ENCODE data around the gene GPR153. TPM values are rescaled to one million over a fixed set of nuclear protein-coding genes. Genes with fewer than 3 reads are reported as not detected.

Gene GPR153
- total RNA-seq, 1 donor from 2014 or later, result 25.0 TPM

GRCh38 chr1:6243053-6243834 lies 17.7 kb downstream of the GPR153 start:
- H3K9me3 Mint-ChIP-seq, result no peaks in the 10 kb centered on the region
- peaks cover 91% of the 10 kb centered on the region for H3K27me3 Mint-ChIP-seq (ENCODE audit: low read depth)
- DNase-seq (ENCODE audit: low spot score in 2 of 2, unreplicated experiment in 2 of 2), result no peak
- no peaks in the 10 kb centered on the region for H3K36me3 Mint-ChIP-seq
- peaks cover 11% of the 10 kb centered on the region for H3K4me1 Mint-ChIP-seq
- H3K4me3 Mint-ChIP-seq, result no peak overlapping the region
- no peak for TF ChIP-seq CTCF (IDR thresholded peaks at IDR 0.05; ENCODE audit: unreplicated experiment)
- H3K27ac Mint-ChIP-seq, result no peak overlapping the region

DNA sequence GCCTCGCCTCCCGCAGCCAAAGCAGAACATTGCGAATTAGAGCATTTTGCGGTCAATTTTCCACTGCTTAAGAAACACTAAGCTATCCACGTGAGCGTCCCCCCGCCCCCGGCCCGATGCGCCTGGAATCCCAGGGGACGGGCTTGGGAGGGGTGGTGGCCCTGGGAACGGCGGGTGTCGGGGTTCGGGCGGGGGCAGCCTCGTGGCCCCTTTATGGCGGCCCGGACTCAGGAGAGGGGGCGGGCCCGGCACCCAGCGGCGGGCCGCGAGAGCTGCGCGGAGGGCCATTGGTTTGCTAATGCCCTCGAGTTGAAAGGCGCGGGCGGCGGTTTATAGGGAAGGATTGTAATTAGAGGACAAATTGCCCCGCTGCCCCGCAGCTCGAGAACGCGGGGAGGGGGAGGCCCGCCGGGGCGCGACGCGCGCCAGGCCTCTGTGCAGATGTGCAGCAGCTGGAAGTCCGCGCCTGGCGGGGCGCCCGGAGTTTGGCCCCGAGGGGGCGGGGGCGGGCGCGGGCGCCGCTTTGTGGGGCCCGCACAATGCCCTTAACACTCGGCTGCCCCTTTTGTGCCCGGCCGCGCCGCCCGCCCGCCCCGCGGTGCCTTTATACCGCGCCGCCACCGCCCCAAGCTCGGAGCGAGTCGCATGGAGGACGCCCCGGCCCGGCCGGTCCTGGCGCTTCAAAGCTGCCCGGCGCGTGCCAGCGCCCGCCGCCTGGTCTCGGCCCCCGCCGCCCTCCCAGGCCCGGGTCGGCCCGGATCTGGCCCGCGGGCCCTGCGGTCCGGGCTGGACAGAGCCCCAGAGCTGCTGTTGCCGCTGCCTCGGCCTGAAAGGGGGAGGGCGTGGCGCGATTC lies 18.8 kb downstream of the GPR153 start:
- Mint-ChIP-seq H3K36me3 (no peaks in the 10 kb centered on the region), H3K9me3 (no peaks in the 10 kb centered on the region), H3K27me3 (ENCODE audit: low read depth) (peaks cover 90% of the 10 kb centered on the region), H3K27ac (no peak overlapping the region), H3K4me3 (no peak overlapping the region), H3K4me1 (peaks cover 11% of the 10 kb centered on the region)
- TF ChIP-seq CTCF (IDR thresholded peaks at IDR 0.05; ENCODE audit: unreplicated experiment), result no peak
- DNase-seq (ENCODE audit: low spot score in 2 of 2, unreplicated experiment in 2 of 2), result no peak

GRCh38 chr1:6241107-6241886 lies 19.6 kb downstream of the GPR153 start:
- no peak overlapping the region for H3K27ac Mint-ChIP-seq
- DNase-seq (ENCODE audit: low spot score in 2 of 2, unreplicated experiment in 2 of 2), result no peak
- H3K4me1 Mint-ChIP-seq, result peaks cover 7% of the 10 kb centered on the region
- no peaks in the 10 kb centered on the region for H3K36me3 Mint-ChIP-seq
- H3K9me3 Mint-ChIP-seq, result no peaks in the 10 kb centered on the region
- peak overlapping the region; percentile 5 for H3K4me3 Mint-ChIP-seq
- H3K27me3 Mint-ChIP-seq (ENCODE audit: low read depth), result peaks cover 82% of the 10 kb centered on the region
- no peak for TF ChIP-seq CTCF (IDR thresholded peaks at IDR 0.05; ENCODE audit: unreplicated experiment)

DNA sequence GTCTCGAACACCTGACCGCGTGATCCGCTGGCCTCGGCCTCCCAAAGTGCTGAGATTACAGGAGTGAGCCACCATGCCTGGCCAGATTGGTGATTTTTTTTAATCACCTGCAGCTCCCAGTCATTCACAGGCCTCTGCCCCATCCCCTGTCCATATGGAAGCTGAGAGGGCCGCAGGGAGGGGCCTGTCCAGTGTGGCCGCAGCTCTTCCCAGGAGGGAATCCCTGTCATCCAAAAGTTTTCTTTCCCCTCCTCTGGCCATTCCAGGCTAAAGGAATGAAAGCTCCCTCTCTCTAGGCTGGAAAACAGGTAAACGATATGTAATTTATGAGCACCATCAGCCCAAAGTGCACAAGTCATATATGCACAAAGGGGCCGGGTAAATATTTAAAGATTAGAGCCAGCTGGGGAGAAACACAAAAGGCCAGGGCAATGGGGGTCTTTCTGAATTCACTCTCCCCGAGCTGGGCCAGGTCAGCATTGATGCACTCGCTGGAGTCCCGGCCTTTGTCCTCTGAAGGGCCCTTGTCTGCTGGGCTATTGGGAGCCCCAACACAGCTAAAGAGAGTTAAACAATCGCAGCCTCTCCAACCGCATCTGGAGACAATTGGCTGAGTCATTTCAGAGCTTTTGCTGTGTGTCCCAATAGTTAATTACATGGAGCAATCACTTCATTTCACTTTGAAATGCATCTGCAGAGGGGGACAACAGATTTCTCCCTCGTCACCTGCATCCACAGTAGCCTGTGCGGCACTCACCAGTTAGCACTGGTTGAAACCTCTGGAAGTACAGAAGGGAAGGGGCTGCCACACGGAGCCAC lies 20.7 kb downstream of the GPR153 start:
- peaks cover 7% of the 10 kb centered on the region for H3K4me1 Mint-ChIP-seq
- DNase-seq (ENCODE audit: low spot score in 2 of 2, unreplicated experiment in 2 of 2), result no peak
- H3K27me3 Mint-ChIP-seq (ENCODE audit: low read depth), result peaks cover 73% of the 10 kb centered on the region
- no peak for TF ChIP-seq CTCF (IDR thresholded peaks at IDR 0.05; ENCODE audit: unreplicated experiment)
- no peaks in the 10 kb centered on the region for H3K9me3 Mint-ChIP-seq
- H3K27ac Mint-ChIP-seq, result no peak overlapping the region
- H3K36me3 Mint-ChIP-seq, result no peaks in the 10 kb centered on the region
- no peak overlapping the region for H3K4me3 Mint-ChIP-seq
